ENCODE data around the gene POMP. TPM values are rescaled to one million over a fixed set of nuclear protein-coding genes. Genes with fewer than 3 reads are reported as not detected.

Gene POMP
- total and polyA plus RNA-seq, 12 donors = 69.1 to 134 (median 101) TPM

DNA sequence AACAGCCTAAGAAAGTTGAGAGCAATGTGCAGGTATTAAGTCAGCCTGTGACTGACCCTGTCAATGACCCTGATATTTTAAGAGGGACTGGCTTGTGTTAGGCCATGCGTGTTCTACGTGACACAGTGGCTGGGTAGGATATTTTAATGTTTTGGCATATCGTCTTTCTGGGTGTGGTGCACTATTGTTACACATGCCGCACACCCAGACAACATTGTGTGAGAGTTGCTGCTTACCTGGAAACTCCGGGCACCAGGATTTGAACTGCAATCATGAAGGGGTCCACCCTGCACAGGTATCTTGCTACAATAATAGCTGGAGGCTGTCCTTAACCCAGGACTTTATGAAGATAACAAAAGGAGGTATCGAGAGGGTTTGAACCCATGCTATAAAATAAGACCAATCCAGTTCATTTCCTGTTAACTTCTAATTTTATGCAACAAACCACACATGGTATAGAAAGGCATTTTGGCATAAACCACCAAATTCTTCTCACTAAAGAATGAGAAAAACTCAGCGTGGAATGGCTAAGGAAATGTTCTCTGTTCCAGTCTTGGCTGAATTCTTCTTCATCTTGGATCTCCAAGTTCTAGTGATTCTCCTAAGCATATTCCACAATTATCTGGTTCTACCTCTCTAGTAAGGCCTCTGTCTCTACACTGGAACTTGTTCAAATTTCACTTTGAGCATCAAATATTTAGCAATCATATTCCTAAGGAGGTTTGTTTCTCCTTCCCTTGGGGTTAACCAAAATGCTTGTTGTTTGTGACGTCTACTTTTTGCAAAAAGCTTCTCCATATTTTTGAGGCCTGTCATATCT lies 38.7 kb upstream of the POMP start:
- Histone ChIP-seq H3K27me3 (no peaks in the 10 kb centered on the region), H3K36me3 (no peaks in the 10 kb centered on the region), H3K4me3 (no peak overlapping the region), H3K27ac (no peak overlapping the region), H3K9me3 (peaks cover 0 to 3% (median 0%) of the 10 kb centered on the region in 11 donors), H3K4me1 (peaks cover 0 to 31% (median 0%) of the 10 kb centered on the region in 9 donors)
- 83 to 87% methylated on average over 8 of the region's 8 CpGs for WGBS, 2 donors
- intact Hi-C loops (cut with DNase I) = loop anchor here in 3 of 10 donors (10.0 kb wide), 1 partner anchor 85 kb away; no protein-coding TSS in a partner anchor
- no peak for DNase-seq
- no peak for ATAC-seq
- TF ChIP-seq, protein P1, sequence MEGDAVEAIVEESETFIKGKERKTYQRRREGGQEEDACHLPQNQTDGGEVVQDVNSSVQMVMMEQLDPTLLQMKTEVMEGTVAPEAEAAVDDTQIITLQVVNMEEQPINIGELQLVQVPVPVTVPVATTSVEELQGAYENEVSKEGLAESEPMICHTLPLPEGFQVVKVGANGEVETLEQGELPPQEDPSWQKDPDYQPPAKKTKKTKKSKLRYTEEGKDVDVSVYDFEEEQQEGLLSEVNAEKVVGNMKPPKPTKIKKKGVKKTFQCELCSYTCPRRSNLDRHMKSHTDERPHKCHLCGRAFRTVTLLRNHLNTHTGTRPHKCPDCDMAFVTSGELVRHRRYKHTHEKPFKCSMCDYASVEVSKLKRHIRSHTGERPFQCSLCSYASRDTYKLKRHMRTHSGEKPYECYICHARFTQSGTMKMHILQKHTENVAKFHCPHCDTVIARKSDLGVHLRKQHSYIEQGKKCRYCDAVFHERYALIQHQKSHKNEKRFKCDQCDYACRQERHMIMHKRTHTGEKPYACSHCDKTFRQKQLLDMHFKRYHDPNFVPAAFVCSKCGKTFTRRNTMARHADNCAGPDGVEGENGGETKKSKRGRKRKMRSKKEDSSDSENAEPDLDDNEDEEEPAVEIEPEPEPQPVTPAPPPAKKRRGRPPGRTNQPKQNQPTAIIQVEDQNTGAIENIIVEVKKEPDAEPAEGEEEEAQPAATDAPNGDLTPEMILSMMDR (IDR thresholded peaks at IDR 0.05) = no peak

DNA sequence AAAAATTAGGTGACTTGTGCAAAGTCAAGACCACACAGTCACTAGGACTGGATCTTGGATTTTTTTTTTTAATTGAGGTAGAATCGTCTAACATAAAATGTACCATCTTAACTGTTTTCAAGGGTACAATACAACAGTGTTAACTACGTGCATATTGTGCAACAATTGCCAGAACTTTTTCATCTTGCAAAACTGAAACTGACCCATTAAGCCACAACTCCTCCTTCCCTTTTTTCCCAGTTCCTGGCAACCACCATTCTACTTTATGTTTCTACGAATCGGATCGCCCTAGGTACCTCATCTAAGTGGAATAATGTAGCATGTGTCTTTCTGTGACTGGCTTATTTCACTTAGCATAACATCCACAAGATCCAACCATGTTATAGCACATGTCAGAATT lies 37.5 kb upstream of the POMP start:
- intact Hi-C loops (cut with DNase I) = loop anchor here in 3 of 10 donors (10.0 kb wide), 1 partner anchor 87 kb away; no protein-coding TSS in a partner anchor
- DNase-seq (no peak), ATAC-seq (peak in 4 of 8 donors; percentile 14 to 45 (median 28))
- no peak overlapping the region for H3K4me3 ChIP-seq
- 87 to 91% methylated on average over 5 of the region's 5 CpGs for WGBS, 2 donors
- H3K9me3 ChIP-seq = no peaks in the 10 kb centered on the region
- TF ChIP-seq, protein P1 (IDR thresholded peaks at IDR 0.05) = no peak
- H3K27ac ChIP-seq = peak overlapping the region in 1 of 10 donors; percentile 83
- peaks cover 0 to 31% (median 0%) of the 10 kb centered on the region in 9 donors for H3K4me1 ChIP-seq
- H3K27me3 ChIP-seq = no peaks in the 10 kb centered on the region
- H3K36me3 ChIP-seq = no peaks in the 10 kb centered on the region

DNA sequence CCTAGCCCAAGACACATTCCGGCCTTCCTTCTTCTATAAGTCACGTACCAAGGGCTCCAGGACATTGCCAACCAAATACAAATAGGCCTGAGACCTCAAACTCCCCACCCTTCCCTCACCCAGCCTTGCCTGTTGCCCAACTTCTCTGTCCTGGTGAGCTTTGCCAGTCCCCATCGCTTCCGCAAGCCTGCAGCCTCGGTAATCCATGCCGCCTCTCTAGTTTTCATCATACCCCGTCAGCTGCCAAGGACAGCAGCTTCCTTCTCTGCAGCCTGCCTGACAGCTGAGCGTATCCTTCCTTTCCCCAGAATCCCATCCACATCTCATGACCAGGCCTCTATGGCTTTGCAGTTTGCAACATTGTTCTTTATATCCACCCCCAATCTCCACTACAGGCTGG lies 36.6 kb upstream of the POMP start:
- intact Hi-C loops (cut with DNase I) = loop anchor here in 3 of 10 donors (10.0 kb wide), 1 partner anchor 87 kb away; no protein-coding TSS in a partner anchor
- no peaks in the 10 kb centered on the region for H3K9me3 ChIP-seq
- no peak overlapping the region for H3K4me3 ChIP-seq
- peak overlapping the region in 1 of 10 donors; percentile 83 for H3K27ac ChIP-seq
- DNase-seq (peak; percentile 27), ATAC-seq (peak in 7 of 8 donors; percentile 35 to 75 (median 64))
- no peaks in the 10 kb centered on the region for H3K27me3 ChIP-seq
- H3K36me3 ChIP-seq = no peaks in the 10 kb centered on the region
- TF ChIP-seq, protein P1 (IDR thresholded peaks at IDR 0.05) = no peak
- 91 to 96% methylated on average over 8 of the region's 8 CpGs for WGBS, 2 donors
- H3K4me1 ChIP-seq = peaks cover 0 to 31% (median 0%) of the 10 kb centered on the region in 9 donors

DNA sequence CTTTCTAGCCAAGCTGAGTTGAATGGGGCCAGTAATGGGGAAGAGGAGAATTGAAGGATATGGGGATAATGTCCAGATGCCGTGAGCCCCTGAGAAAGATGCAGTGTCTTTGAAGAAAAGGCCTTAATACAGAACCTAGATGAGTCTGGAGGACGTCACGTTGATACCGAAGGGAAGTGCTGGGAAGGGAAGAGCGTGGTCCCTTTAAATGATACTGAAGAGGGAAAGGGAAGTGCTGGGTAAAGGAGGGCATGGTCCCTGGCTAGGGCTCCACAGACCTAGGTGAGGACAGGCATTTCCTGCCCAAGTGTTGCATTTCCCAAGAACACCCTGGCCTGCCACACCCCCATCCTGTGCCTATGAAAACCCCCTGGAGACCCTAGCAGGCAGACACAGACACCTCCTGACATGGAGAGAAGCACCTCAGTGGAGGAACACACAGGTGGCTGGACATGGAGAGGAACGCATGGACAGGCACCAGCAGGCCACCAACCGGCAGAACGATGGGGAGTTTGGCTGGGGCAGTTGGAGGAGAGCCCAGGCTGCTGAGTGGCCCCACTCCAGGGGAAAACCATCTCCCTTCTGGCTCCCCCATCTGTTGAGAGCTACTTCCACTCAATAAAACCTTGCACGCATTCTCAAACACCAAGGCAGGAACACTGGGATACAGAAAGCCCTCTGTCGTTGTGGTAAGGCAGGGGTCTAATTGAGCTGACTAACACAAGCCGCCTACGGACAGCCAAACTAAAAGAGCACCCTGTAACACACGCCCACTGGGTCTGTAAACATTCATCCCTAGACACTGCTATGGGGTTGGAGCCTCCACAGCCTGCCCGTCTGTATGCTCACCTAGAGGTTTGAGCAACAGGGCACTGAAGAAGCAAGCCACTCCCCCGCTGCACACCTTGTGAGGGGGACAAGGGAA lies 34.9 kb upstream of the POMP start:
- TF ChIP-seq, protein P1 (IDR thresholded peaks at IDR 0.05) = no peak
- no peak overlapping the region for H3K4me3 ChIP-seq
- no peaks in the 10 kb centered on the region for H3K36me3 ChIP-seq
- DNase-seq = no peak
- H3K27ac ChIP-seq = no peak overlapping the region
- peak in 2 of 8 donors; percentile 32 to 36 for ATAC-seq
- no peaks in the 10 kb centered on the region for H3K27me3 ChIP-seq
- intact Hi-C loops (cut with DNase I) = loop anchor here in 3 of 10 donors (10.0 kb wide), 1 partner anchor 89 kb away; no protein-coding TSS in a partner anchor
- H3K4me1 ChIP-seq = peaks cover 0 to 43% (median 11%) of the 10 kb centered on the region in 9 donors
- H3K9me3 ChIP-seq = no peaks in the 10 kb centered on the region
- 60 to 66% methylated on average over 15 of the region's 15 CpGs for whole genome bisulfite sequencing, 2 donors

Data from heart right ventricle (tissue), 16 donors.